OCI-LY3 (cell line): ENCODE measurements around the gene HECTD4.

ENCODE experiments used
- H2AFZ ChIP-seq: fragments of 200-600, 300-600 bp; shearing (Covaris generic); 2 replicates; pipeline ENCODE4 v1.6.0; 2014; ENCODE audit warnings: antibody characterized with exemption, low read depth, low read length
- H3K27ac ChIP-seq: fragments of 200-600, 300-600 bp; sonication (generic); 2 replicates; pipeline ENCODE4 v1.5.1; 2014; ENCODE audit warnings: mild to moderate bottlenecking, low read length, moderate library complexity, mixed read lengths
- H3K27me3 ChIP-seq: fragments of 200-600, 300-600 bp; sonication (generic); 2 replicates; pipeline ENCODE4 v1.6.1; 2014; ENCODE audit warnings: low read depth, low read length, mixed read lengths
- H3K36me3 ChIP-seq: fragments of 200-600, 300-600 bp; sonication (generic); replicated peaks from 2 replicates; pipeline ENCODE3; 2014; ENCODE audit warnings: low read depth, low read length, mixed read lengths
- H3K4me1 ChIP-seq: fragments of 300-600, 200-600 bp; sonication (generic); 2 replicates; pipeline ENCODE4 v1.6.1; 2014; ENCODE audit warnings: low read length, mixed read lengths
- H3K4me2 ChIP-seq: fragments of 200-600, 300-600 bp; sonication (generic); 2 replicates; pipeline ENCODE4 v1.6.1; 2014; ENCODE audit warnings: low read length, mixed read lengths
- H3K4me3 ChIP-seq: fragments of 300-600, 200-600 bp; sonication (generic); 2 replicates; pipeline ENCODE4 v1.5.1; 2014; ENCODE audit warnings: antibody characterized with exemption, mild to moderate bottlenecking, low read length, moderate library complexity
- H3K79me2 ChIP-seq: fragments of 300-600, 200-600 bp; shearing (Covaris generic); 2 replicates; pipeline ENCODE4 v1.6.1; 2014; ENCODE audit warnings: mild to moderate bottlenecking, low read length, mixed read lengths
- H3K9ac ChIP-seq: fragments of 300-600, 200-600 bp; shearing (Covaris generic); 2 replicates; pipeline ENCODE4 v1.6.0; 2014; ENCODE audit warnings: mild to moderate bottlenecking, low read length, moderate library complexity
- H3K9me3 ChIP-seq: fragments of 200-600, 300-600 bp; shearing (Covaris generic); 2 replicates; pipeline ENCODE4 v1.6.1; 2014; ENCODE audit warnings: low read length, mixed read lengths; ENCODE audit not compliant: insufficient read depth
- H4K20me1 ChIP-seq: fragments of 200-600, 300-600 bp; sonication (generic); 2 replicates; pipeline ENCODE4 v1.6.1; 2016; ENCODE audit warnings: low read length, mixed read lengths; ENCODE audit not compliant: insufficient read depth
- EZH2phosphoT487 ChIP-seq: fragments of 200-600 bp; shearing (Covaris generic); IDR thresholded peaks from 2 replicates; pipeline ENCODE4 v1.6.1; 2018; ENCODE audit warnings: antibody characterized with exemption, mixed run types, low read depth
- TF ChIP-seq, protein P1 (sequence below): fragments of 200-600, 300-600 bp; sonication (generic); IDR thresholded peaks from 2 replicates; pipeline ENCODE4 v1.5.1; 2014; ENCODE audit warnings: antibody characterized with exemption, low read length, low read depth

HECTD4 gene

DNA sequence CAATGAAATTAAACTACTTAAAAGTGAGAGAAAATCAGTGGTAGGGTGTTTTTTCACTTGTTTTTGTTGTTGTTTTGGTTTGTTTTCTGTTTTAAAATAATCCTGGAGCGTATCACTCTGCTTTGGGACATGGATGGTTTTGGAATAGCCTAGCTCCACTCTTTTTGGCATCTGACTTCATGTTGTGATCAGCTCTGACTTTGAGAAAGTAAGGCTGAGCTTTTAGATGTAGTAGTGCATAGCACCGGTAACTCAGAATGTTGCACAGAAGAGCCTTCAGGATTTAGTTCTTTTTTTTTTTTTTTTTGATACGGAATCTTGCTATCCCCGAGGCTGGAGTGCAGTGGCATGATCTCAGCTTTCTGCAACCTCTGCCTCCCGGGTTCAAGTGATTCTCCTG lies 248.8 kb downstream of the HECTD4 start:
- Histone ChIP-seq H3K79me2 (peaks cover 55% of the 10 kb centered on the region), H3K27me3 (no peaks in the 10 kb centered on the region), H3K36me3 (peaks cover 43% of the 10 kb centered on the region), H3K4me3 (no peak overlapping the region), H4K20me1 (peaks cover 13% of the 10 kb centered on the region; the same call in 1 of the 2 replicates), H3K4me1 (peaks cover 35% of the 10 kb centered on the region), H3K9me3 (no peaks in the 10 kb centered on the region), H3K4me2 (no peak overlapping the region), H3K9ac (no peak overlapping the region), H3K27ac (no peak overlapping the region), H2AFZ (no peak overlapping the region)
- TF ChIP-seq, protein P1, sequence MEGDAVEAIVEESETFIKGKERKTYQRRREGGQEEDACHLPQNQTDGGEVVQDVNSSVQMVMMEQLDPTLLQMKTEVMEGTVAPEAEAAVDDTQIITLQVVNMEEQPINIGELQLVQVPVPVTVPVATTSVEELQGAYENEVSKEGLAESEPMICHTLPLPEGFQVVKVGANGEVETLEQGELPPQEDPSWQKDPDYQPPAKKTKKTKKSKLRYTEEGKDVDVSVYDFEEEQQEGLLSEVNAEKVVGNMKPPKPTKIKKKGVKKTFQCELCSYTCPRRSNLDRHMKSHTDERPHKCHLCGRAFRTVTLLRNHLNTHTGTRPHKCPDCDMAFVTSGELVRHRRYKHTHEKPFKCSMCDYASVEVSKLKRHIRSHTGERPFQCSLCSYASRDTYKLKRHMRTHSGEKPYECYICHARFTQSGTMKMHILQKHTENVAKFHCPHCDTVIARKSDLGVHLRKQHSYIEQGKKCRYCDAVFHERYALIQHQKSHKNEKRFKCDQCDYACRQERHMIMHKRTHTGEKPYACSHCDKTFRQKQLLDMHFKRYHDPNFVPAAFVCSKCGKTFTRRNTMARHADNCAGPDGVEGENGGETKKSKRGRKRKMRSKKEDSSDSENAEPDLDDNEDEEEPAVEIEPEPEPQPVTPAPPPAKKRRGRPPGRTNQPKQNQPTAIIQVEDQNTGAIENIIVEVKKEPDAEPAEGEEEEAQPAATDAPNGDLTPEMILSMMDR = no peak
- no peak for TF ChIP-seq EZH2phosphoT487

DNA sequence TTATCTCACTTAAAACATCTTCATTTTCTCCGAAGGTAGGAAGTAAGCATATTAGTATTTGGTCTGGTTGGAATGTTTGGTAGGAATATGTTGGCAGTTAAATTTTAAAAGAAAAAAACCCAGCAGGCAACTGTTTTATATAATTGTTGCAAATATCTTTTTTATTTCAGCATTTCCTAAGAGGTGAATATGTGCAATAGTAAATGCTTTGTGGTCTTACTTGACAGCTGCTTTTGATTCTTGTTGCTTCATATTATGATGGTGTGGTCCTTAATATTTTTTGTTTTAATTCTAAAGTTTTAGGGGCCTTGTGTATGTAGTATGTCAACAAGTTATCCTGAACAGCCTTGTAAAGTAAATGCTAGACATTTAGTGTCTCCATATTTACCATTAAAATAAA lies 250.5 kb downstream of the HECTD4 start:
- Histone ChIP-seq H4K20me1 (peaks cover 20% of the 10 kb centered on the region; the same call in 1 of the 2 replicates), H3K9me3 (no peaks in the 10 kb centered on the region), H3K9ac (peak overlapping the region; percentile 61), H3K27ac (peak overlapping the region; percentile 96), H3K4me3 (peak overlapping the region; percentile 64; the same call in 1 of the 2 replicates), H3K4me2 (peak overlapping the region; percentile 87), H2AFZ (no peak overlapping the region), H3K79me2 (peaks cover 72% of the 10 kb centered on the region), H3K36me3 (peaks cover 50% of the 10 kb centered on the region), H3K4me1 (peaks cover 46% of the 10 kb centered on the region), H3K27me3 (no peaks in the 10 kb centered on the region)
- TF ChIP-seq, protein P1 = no peak
- TF ChIP-seq EZH2phosphoT487 = no peak

DNA sequence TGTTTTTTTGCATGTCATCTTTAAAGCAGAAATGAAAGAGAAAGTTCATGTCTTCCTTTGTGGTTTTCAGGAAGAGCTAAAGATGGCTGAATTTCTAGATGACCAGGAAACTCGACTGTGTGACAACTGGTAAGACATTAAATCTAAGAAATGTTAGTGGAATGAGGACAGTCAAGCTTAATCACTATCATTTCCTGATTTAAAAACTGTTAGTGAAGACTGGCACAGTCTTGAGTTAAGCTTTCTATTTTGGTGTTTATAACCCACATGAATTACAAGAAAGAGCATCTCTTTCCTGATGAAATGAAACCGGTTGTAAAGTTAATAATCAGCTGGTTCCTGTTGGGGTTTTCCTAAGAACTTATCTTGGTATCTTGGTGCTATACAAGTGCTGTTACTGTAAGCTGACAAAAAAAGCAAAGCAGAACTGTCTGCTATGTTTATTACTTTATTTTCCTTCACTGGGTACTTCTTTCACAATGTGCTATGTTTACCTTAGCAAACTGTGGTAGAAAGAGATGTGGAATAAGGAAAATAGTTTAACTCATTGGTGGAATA lies 251.7 kb downstream of the HECTD4 start:
- H3K4me1 ChIP-seq = peaks cover 51% of the 10 kb centered on the region
- H3K9me3 ChIP-seq = no peaks in the 10 kb centered on the region
- peak overlapping the region; percentile 96 for H3K27ac ChIP-seq
- peaks cover 27% of the 10 kb centered on the region; the same call in 1 of the 2 replicates for H4K20me1 ChIP-seq
- no peak overlapping the region for H2AFZ ChIP-seq
- H3K4me2 ChIP-seq = peak overlapping the region; percentile 87
- H3K27me3 ChIP-seq = no peaks in the 10 kb centered on the region
- H3K4me3 ChIP-seq = peak overlapping the region; percentile 64
- H3K79me2 ChIP-seq = peaks cover 84% of the 10 kb centered on the region
- H3K36me3 ChIP-seq = peaks cover 47% of the 10 kb centered on the region
- TF ChIP-seq, protein P1 = no peak
- no peak for TF ChIP-seq EZH2phosphoT487
- peak overlapping the region; percentile 61 for H3K9ac ChIP-seq

DNA sequence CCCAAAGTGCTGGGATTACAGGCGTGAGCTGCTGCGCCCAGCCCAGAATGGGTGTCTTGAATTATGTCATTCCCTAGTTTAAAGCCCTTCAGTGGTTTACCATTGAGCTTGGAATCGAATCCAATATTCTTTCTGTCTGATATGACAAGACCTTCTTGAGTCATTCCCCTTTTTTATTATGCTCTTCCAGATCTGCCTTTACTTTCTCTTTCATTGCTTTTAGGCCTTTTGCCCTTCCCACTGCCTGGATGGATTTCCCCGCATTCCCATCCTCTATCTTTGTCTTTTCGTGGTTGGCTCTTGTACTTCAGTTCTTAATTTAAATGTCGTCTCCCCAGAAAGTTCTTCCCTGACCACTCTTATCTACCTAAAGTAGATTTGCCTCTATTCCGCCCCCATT lies 255.3 kb downstream of the HECTD4 start:
- Histone ChIP-seq H3K79me2 (peaks cover 59% of the 10 kb centered on the region), H3K27ac (no peak overlapping the region), H3K27me3 (peaks cover 2% of the 10 kb centered on the region; the same call in 1 of the 2 replicates), H3K9ac (no peak overlapping the region), H2AFZ (no peak overlapping the region), H3K4me3 (peak overlapping the region; percentile 95), H3K4me2 (peak overlapping the region; percentile 99), H3K9me3 (no peaks in the 10 kb centered on the region), H3K4me1 (peaks cover 53% of the 10 kb centered on the region), H4K20me1 (peaks cover 14% of the 10 kb centered on the region; the same call in 1 of the 2 replicates), H3K36me3 (peaks cover 22% of the 10 kb centered on the region)
- TF ChIP-seq, protein P1 = no peak
- TF ChIP-seq EZH2phosphoT487 = no peak
